HG03354 (cell line): ENCODE data around the gene RAB4B.
A peak's percentile ranks its signal among the peaks of the same experiment; 100 is the strongest.
"Not testable (repeated sequence)": the region's sequence is repeated elsewhere in the genome, so short reads cannot be mapped to it uniquely, and the experiment has no call there.

Experiments
- ATAC-seq: cut with Tn5 transposase; IDR thresholded peaks from one replicate; pipeline ENCODE4 v1.9.1; 2021; ENCODE audit warnings: mild to moderate bottlenecking; ENCODE audit not compliant: unreplicated experiment, poor library complexity, severe bottlenecking

Gene RAB4B

DNA sequence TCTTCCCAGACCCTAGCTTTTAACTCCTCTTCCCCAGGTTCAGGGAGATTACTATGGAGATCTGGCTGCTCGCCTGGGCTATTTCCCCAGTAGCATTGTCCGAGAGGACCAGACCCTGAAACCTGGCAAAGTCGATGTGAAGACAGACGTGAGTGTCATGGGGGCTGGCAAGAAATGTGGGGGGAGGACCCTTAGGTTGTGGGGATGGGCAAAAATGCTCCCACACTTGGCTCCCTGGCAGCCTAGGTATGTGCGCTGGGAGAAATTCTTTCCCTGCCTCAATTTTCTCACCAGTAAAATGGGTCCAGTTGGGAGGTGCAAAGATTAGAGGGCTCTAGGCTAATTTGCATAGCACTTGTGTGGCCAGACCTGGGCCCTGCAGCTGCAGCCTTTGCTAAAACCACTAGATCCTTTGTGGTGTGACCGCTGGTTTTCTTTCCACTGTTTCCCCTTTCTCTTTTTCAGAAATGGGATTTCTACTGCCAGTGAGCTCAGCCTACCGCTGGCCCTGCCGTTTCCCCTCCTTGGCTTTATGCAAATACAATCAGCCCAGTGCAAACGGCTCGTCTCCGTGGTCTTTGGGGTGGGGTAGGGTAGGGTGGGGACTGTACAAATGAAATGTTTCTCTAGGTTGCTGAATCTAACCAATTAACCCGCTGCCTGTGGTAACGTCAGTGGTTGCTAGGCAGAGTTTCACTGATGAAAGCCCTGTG is 959 bp upstream of the RAB4B start:
- ATAC-seq, result peak; percentile 69

- ATAC-seq, result no peak
Measured at GRCh38 chr19:40777645-40777936, 456 bp upstream of the RAB4B start.

DNA sequence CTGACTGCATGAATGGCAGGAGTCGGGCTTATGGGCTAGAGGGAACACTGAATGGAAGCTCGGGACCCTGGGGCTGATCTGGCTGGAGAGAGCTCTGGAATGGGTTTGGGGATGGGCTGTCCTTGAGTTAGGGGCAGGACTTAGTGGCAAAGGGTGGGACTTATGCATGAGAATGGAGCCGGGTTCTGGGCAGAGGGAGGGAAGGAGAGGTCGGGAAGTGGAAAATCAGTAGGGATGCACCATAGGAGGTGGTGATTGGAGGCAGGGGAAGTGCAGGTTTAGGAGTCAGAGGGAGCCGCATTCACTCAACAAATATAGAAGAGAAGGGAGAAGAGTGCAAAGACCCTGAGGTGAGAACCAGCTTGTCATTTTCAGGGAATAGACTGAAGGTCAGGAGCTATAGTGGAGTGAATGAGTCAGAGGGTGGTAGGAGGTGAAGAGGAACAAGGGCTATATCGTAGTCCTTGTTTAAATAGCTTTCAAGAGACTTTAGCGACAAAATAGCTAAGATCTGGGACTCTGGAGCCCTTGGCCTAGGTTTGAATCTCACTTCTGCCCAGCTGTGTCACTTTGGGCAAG is 748 bp downstream of the RAB4B start:
- ATAC-seq, result no peak

DNA sequence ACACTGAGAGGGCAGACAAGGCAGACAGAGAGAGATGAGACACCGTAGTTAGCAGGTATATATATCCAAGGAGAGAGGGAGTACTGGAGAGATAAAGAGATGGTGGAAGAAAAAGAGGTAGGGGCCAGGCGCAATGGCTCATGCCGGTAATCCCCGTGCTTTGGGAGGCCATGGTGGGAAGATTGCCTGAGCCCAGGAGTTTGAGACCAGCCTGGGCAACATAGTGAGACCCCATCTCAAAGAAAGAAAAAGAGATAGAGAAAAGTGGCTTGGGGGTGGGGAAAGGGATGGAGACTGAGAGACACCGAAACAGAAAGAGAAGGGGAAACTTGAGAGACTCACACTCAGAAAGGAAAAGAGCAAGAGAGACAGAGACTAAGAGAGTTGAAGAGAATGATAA is 2.5 kb downstream of the RAB4B start:
- ATAC-seq, result no peak

GRCh38 chr19:40781140-40781539 is 3.1 kb downstream of the RAB4B start:
- ATAC-seq, result no peak

DNA sequence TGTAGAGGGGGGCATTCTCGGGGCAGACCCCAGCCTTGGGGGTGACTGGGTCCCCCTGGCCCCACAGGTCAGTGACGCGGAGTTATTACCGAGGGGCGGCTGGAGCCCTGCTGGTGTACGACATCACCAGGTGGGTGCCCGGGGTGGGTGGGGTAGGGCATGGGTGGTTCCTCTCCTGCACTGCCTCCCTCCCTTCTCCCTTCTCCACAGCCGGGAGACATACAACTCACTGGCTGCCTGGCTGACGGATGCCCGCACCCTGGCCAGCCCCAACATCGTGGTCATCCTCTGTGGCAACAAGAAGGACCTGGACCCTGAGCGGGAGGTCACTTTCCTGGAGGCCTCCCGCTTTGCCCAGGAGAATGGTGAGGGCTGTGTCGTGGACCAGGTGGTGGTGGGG is 5.7 kb downstream of the RAB4B start:
- no peak for ATAC-seq

GRCh38 chr19:40784146-40784545 is 6.1 kb downstream of the RAB4B start:
- ATAC-seq, result not testable (repeated sequence)

DNA sequence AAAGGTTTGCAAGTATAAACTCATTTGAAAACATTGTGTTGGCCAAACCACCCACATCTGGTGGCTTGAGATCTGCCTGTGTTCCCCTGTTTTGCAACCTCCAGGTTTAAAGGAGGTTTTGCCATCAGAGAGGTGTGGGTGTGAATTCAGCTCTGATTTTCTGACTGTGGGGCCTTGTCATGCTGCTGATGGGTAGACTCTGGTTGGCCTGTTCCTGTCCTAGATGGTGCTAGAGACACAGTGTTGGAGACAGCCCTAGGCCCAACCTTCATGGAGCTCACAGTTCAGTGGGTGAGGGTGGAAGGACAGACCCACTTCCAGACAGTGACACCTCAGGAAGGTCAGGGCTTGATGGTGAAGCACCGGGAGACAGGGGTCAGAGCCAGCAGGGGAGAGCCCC is 7.5 kb downstream of the RAB4B start:
- no peak for ATAC-seq

GRCh38 chr19:40786060-40787037 is 8.3 kb downstream of the RAB4B start:
- no peak for ATAC-seq

DNA sequence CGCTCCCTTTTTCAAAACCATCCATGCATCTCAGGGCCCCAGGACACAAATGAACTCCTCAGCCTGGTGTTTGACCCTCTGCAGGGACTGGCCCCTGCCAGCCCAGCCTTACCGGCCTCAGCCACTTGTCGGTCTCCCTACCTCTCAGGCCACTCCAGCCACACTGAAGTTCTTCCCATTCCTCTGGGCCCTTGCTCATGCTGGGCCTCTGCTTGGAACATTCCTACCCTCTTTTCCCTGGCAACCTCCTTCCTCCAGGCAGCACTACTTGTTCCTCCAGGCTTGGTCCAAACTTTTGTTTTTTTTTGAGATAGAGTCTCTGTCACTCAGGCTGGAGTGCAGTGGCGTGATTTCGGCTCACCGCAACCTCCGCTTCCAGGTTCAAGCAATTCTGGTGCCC is 13.3 kb downstream of the RAB4B start:
- ATAC-seq, result no peak

GRCh38 chr19:40791996-40792395 is 13.9 kb downstream of the RAB4B start:
- ATAC-seq, result no peak

GRCh38 chr19:40797166-40797962 is 19.3 kb downstream of the RAB4B start:
- no peak for ATAC-seq

- peak; percentile 33 for ATAC-seq
Measured at GRCh38 chr19:40797963-40798682, 20.1 kb downstream of the RAB4B start.

DNA sequence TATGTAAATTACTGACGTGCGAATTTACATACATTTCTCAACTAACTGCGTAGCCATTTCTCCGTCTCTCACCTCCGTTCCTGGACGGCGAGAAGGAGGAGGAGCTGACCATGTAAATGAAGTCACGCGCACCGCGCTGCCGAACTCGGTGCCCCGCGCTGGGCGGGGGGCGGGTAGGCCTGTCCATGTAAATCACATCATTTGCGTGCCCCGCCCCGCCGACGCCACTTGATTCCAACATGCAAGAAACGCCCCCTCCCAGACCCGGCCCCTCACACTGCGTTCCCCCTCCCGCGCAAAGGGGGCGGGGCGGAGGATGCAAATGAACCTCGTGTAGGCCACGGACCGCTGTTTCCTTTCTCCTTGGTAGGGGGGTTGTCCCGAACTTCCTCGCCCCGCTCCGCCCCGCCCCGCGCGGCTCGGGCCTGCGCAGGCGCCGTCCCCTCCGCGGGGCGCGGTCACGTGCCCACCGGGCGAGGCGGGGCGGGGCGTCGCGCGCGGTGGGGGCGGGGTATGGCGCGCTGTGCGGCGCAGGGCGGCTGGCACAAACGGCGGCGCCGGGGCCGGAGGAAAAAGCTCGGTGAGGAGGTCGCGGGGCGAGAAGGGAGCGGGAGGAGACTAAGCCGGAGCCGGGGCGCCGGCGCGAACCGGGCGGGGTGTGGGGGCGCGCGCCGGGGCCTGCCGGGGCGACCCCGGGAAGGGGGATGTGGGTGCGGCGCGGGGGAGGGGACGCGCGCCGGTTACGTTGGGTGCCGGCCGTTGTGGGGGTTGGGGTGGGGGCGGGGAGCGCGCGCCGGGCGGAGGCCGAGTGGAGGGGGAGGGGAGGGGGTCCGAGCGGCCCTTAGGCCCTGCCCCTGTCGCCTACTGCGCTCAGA is 20.9 kb downstream of the RAB4B start, which contains the start of gene EGLN2:
TSS of gene EGLN2 (plus strand) at position 509 of the 875 bp plus-strand sequence. CDS start 1,382 bp downstream, outside the sequence.
- peak; percentile 71 for ATAC-seq

- ATAC-seq, result no peak
Measured at GRCh38 chr19:40799558-40800338, 21.7 kb downstream of the RAB4B start.

DNA sequence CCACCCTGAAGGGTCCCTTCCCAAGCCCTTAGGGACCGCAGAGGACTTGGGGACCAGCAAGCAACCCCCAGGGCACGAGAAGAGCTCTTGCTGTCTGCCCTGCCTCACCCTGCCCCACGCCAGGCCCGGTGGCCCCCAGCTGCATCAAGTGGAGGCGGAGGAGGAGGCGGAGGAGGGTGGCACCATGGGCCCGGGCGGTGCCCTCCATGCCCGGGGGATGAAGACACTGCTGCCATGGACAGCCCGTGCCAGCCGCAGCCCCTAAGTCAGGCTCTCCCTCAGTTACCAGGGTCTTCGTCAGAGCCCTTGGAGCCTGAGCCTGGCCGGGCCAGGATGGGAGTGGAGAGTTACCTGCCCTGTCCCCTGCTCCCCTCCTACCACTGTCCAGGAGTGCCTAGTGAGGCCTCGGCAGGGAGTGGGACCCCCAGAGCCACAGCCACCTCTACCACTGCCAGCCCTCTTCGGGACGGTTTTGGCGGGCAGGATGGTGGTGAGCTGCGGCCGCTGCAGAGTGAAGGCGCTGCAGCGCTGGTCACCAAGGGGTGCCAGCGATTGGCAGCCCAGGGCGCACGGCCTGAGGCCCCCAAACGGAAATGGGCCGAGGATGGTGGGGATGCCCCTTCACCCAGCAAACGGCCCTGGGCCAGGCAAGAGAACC is 22.4 kb downstream of the RAB4B start:
- no peak for ATAC-seq

- no peak for ATAC-seq
Measured at GRCh38 chr19:40800997-40801377, 22.9 kb downstream of the RAB4B start.
